Brain microvascular endothelial cell (primary cell): ENCODE data around the gene FAM114A1.

Experiments
- DNase-seq: peaks from one replicate; pipeline ENCODE4 v3.0.0-alpha.2; 2020
- H3K27ac ChIP-seq: fragments of 250-450 bp; sonication (Bioruptor Pico); 2 replicates; pipeline ENCODE4 v1.5.1; 2020; ENCODE audit warnings: mild to moderate bottlenecking, moderate library complexity
- H3K27me3 ChIP-seq: fragments of 250-450 bp; sonication (Bioruptor Pico); replicated peaks from 2 replicates; pipeline ENCODE4 v1.5.1; 2020; ENCODE audit warnings: mild to moderate bottlenecking
- H3K36me3 ChIP-seq: fragments of 250-450 bp; sonication (Bioruptor Pico); replicated peaks from 2 replicates; pipeline ENCODE4 v1.5.1; 2020; ENCODE audit warnings: mild to moderate bottlenecking
- H3K4me3 ChIP-seq: 2 replicates; pipeline ENCODE4 v1.5.1; 2011; ENCODE audit warnings: low read depth, mild to moderate bottlenecking, control low read depth, low read length, moderate library complexity
- CTCF ChIP-seq: IDR thresholded peaks from 2 replicates; pipeline ENCODE4 v1.5.1; 2011; ENCODE audit warnings: low read depth, mild to moderate bottlenecking, moderate library complexity, low read length, control low read depth, inconsistent platforms; ENCODE audit errors: missing control alignments
- in situ Hi-C: cut with HindIII; loops from 2 replicates; pipeline ENCODE4 v1.10.0; 2017; ENCODE audit warnings: low sequenced_read_pairs, low pct_ligation_motif_present

Gene FAM114A1

GRCh38 chr4:38858097-38858420 is 9.5 kb upstream of the FAM114A1 start:
- no peak for DNase-seq
- Histone ChIP-seq H3K36me3 (no peaks in the 10 kb centered on the region), H3K4me3 (no peak overlapping the region), H3K27me3 (no peaks in the 10 kb centered on the region), H3K27ac (peak overlapping the region; percentile 87)
- no peak for TF ChIP-seq CTCF
- in situ Hi-C loops = no loop called here

GRCh38 chr4:38859501-38859900 is 8.1 kb upstream of the FAM114A1 start:
- Histone ChIP-seq H3K27me3 (no peaks in the 10 kb centered on the region), H3K4me3 (no peak overlapping the region), H3K36me3 (no peaks in the 10 kb centered on the region), H3K27ac (no peak overlapping the region)
- DNase-seq = no peak
- TF ChIP-seq CTCF = no peak
- in situ Hi-C loops = no loop called here

- in situ Hi-C loops = no loop called here
- Histone ChIP-seq H3K27me3 (no peaks in the 10 kb centered on the region), H3K27ac (no peak overlapping the region), H3K4me3 (no peak overlapping the region), H3K36me3 (no peaks in the 10 kb centered on the region)
- peak; percentile 90 for TF ChIP-seq CTCF
- no peak for DNase-seq
Observed at GRCh38 chr4:38860788-38861424, 6.7 kb upstream of the FAM114A1 start.

- no peak overlapping the region for H3K27ac ChIP-seq
- H3K4me3 ChIP-seq = no peak overlapping the region
- H3K27me3 ChIP-seq = no peaks in the 10 kb centered on the region
- no peak for TF ChIP-seq CTCF
- DNase-seq = no peak
- in situ Hi-C loops = no loop called here
- no peaks in the 10 kb centered on the region for H3K36me3 ChIP-seq
Observed at GRCh38 chr4:38861791-38862190, 5.8 kb upstream of the FAM114A1 start.

GRCh38 chr4:38865445-38865844 is 2.2 kb upstream of the FAM114A1 start:
- Histone ChIP-seq H3K27ac (no peak overlapping the region), H3K36me3 (peaks cover 6% of the 10 kb centered on the region), H3K4me3 (no peak overlapping the region), H3K27me3 (no peaks in the 10 kb centered on the region)
- no peak for TF ChIP-seq CTCF
- in situ Hi-C loops = no loop called here
- no peak for DNase-seq

- no peak for TF ChIP-seq CTCF
- in situ Hi-C loops = no loop called here
- Histone ChIP-seq H3K4me3 (peak overlapping the region; percentile 65), H3K27me3 (no peaks in the 10 kb centered on the region), H3K36me3 (peaks cover 15% of the 10 kb centered on the region), H3K27ac (peak overlapping the region; percentile 93)
- DNase-seq = no peak
Observed at GRCh38 chr4:38866973-38867477, 581 bp upstream of the FAM114A1 start.
